Measurements from ENCODE around the gene ICAM5. TPM values are rescaled to one million over a fixed set of nuclear protein-coding genes. Genes with fewer than 3 reads are reported as not detected.

The ICAM5 gene
- polyA plus RNA-seq, 1 donor from 2014 or later, result 4.1 TPM

DNA sequence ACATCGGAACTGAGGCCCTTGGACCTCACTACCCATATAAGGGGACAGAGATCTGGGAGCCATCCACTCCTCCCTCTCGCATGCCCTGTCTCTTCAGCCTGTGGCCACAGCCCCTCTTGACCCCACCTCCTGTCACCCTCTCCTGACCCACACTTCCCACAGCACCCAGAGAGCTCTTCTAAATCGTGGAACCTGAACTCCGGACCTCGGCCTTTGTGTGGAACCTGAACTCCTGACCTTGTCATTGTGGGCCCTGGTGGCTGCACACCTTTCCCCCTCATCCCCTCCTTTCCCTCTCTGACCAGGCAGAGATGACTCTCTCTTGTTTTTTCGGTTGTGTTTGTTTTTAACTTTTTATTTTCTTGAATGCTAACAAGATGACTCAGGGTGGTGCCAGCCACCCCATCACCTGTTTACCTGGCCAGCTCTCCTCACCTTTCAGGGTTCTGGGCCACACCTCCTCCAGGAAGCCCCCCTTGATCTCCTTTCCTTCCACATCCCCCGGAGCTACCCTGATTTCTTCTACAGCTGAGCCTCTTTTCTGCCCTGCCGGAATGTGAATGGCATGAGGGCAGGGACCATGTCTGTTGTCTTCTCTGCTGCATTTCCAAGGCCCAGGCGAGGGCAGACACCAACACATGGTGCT is 32.7 kb upstream of the ICAM5 start:
- Histone ChIP-seq H3K9me3 (ENCODE audit: low read length) (no peaks in the 10 kb centered on the region), H3F3A (ENCODE audit: insufficient read depth, low read length, poor library complexity, severe bottlenecking) (no peaks in the 10 kb centered on the region), H3K4me2 (ENCODE audit: low read length) (no peak overlapping the region), H3K4me3 (ENCODE audit: low read length) (no peak overlapping the region), H3K36me3 (ENCODE audit: insufficient read depth, low read length) (no peaks in the 10 kb centered on the region), H3K27ac (ENCODE audit: low read length) (no peak overlapping the region), H4K20me1 (ENCODE audit: insufficient read depth) (no peaks in the 10 kb centered on the region), H2AFZ (ENCODE audit: low read depth, low read length) (no peak overlapping the region), H3K9ac (ENCODE audit: low read length) (no peak overlapping the region), H3K9me2 (ENCODE audit: insufficient read depth, low read length) (no peaks in the 10 kb centered on the region), H3K27me3 (ENCODE audit: insufficient read depth, low read depth, low read length) (no peaks in the 10 kb centered on the region), H3K79me2 (replicated peaks; ENCODE audit: insufficient read depth, low read length) (peaks cover 7% of the 10 kb centered on the region)
- TF ChIP-seq EZH2 (IDR thresholded peaks at IDR 0.05; ENCODE audit: borderline replicate concordance, insufficient read depth, low read length, poor library complexity, severe bottlenecking), result no peak
- no peak for TF ChIP-seq TAF1 (IDR thresholded peaks at IDR 0.05; ENCODE audit: low read depth)
- no peak for TF ChIP-seq EP300 (conservative IDR thresholded peaks at IDR 0.05; ENCODE audit: poor library complexity, severe bottlenecking)
- no peak for TF ChIP-seq MXI1 (conservative IDR thresholded peaks at IDR 0.05; ENCODE audit: poor library complexity, severe bottlenecking)
- no peak for TF ChIP-seq SMC3 (conservative IDR thresholded peaks at IDR 0.05; ENCODE audit: poor library complexity)
- no peak for TF ChIP-seq RAD21 (conservative IDR thresholded peaks at IDR 0.05)
- no peak for TF ChIP-seq POLR2AphosphoS5 (IDR thresholded peaks at IDR 0.05)
- TF ChIP-seq, protein P1, sequence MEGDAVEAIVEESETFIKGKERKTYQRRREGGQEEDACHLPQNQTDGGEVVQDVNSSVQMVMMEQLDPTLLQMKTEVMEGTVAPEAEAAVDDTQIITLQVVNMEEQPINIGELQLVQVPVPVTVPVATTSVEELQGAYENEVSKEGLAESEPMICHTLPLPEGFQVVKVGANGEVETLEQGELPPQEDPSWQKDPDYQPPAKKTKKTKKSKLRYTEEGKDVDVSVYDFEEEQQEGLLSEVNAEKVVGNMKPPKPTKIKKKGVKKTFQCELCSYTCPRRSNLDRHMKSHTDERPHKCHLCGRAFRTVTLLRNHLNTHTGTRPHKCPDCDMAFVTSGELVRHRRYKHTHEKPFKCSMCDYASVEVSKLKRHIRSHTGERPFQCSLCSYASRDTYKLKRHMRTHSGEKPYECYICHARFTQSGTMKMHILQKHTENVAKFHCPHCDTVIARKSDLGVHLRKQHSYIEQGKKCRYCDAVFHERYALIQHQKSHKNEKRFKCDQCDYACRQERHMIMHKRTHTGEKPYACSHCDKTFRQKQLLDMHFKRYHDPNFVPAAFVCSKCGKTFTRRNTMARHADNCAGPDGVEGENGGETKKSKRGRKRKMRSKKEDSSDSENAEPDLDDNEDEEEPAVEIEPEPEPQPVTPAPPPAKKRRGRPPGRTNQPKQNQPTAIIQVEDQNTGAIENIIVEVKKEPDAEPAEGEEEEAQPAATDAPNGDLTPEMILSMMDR (IDR thresholded peaks at IDR 0.05; ENCODE audit: poor library complexity, severe bottlenecking), result no peak
- TF ChIP-seq, protein P2, sequence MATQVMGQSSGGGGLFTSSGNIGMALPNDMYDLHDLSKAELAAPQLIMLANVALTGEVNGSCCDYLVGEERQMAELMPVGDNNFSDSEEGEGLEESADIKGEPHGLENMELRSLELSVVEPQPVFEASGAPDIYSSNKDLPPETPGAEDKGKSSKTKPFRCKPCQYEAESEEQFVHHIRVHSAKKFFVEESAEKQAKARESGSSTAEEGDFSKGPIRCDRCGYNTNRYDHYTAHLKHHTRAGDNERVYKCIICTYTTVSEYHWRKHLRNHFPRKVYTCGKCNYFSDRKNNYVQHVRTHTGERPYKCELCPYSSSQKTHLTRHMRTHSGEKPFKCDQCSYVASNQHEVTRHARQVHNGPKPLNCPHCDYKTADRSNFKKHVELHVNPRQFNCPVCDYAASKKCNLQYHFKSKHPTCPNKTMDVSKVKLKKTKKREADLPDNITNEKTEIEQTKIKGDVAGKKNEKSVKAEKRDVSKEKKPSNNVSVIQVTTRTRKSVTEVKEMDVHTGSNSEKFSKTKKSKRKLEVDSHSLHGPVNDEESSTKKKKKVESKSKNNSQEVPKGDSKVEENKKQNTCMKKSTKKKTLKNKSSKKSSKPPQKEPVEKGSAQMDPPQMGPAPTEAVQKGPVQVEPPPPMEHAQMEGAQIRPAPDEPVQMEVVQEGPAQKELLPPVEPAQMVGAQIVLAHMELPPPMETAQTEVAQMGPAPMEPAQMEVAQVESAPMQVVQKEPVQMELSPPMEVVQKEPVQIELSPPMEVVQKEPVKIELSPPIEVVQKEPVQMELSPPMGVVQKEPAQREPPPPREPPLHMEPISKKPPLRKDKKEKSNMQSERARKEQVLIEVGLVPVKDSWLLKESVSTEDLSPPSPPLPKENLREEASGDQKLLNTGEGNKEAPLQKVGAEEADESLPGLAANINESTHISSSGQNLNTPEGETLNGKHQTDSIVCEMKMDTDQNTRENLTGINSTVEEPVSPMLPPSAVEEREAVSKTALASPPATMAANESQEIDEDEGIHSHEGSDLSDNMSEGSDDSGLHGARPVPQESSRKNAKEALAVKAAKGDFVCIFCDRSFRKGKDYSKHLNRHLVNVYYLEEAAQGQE (IDR thresholded peaks at IDR 0.05; ENCODE audit: borderline replicate concordance), result no peak

DNA sequence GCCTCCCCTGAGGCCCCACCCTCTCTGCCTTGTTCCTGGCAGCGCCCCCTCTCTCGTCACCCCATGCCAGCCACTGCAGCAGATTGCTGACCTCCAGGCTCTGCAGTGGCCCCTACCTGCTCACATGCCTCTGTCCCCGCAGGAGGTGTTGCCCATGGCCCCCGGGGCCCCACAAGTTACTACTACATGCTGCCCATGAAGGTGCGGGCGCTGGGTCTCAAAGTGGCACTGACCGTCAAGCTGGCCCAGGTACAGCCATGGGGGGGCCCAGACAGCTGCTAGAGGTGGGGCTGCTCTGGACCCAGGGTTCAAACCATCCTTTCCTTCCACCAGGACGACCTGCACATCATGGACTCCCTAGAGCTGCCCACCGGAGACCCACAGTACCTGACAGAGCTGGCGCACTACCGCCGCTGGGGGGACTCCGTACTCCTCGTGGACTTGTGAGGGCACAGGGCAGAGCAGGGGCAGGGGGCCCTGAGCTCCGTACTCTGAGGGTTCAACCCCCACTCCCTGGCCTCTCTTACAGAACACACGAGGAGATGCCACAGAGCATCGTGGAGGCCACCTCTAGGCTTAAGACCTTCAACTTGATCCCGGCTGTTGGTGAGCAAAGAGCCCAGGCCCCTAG is 31.6 kb upstream of the ICAM5 start:
- no peak overlapping the region for H3K27ac ChIP-seq (ENCODE audit: low read length)
- H3K9me2 ChIP-seq (ENCODE audit: insufficient read depth, low read length), result no peaks in the 10 kb centered on the region
- H3K36me3 ChIP-seq (ENCODE audit: insufficient read depth, low read length), result no peaks in the 10 kb centered on the region
- H3K4me2 ChIP-seq (ENCODE audit: low read length), result no peak overlapping the region
- H3K79me2 ChIP-seq (replicated peaks; ENCODE audit: insufficient read depth, low read length), result no peaks in the 10 kb centered on the region
- H4K20me1 ChIP-seq (ENCODE audit: insufficient read depth), result no peaks in the 10 kb centered on the region
- H3F3A ChIP-seq (ENCODE audit: insufficient read depth, low read length, poor library complexity, severe bottlenecking), result no peaks in the 10 kb centered on the region
- no peak for TF ChIP-seq TAF1 (IDR thresholded peaks at IDR 0.05; ENCODE audit: low read depth)
- TF ChIP-seq POLR2AphosphoS5 (IDR thresholded peaks at IDR 0.05), result no peak
- no peak for TF ChIP-seq EP300 (conservative IDR thresholded peaks at IDR 0.05; ENCODE audit: poor library complexity, severe bottlenecking)
- TF ChIP-seq, protein P2 (IDR thresholded peaks at IDR 0.05; ENCODE audit: borderline replicate concordance), result no peak
- TF ChIP-seq, protein P1 (IDR thresholded peaks at IDR 0.05; ENCODE audit: poor library complexity, severe bottlenecking), result no peak
- TF ChIP-seq MXI1 (conservative IDR thresholded peaks at IDR 0.05; ENCODE audit: poor library complexity, severe bottlenecking), result no peak
- no peak for TF ChIP-seq SMC3 (conservative IDR thresholded peaks at IDR 0.05; ENCODE audit: poor library complexity)
- no peak for TF ChIP-seq EZH2 (IDR thresholded peaks at IDR 0.05; ENCODE audit: borderline replicate concordance, insufficient read depth, low read length, poor library complexity, severe bottlenecking)
- no peak for TF ChIP-seq RAD21 (conservative IDR thresholded peaks at IDR 0.05)
- H2AFZ ChIP-seq (ENCODE audit: low read depth, low read length), result no peak overlapping the region
- no peak overlapping the region for H3K9ac ChIP-seq (ENCODE audit: low read length)
- H3K9me3 ChIP-seq (ENCODE audit: low read length), result no peaks in the 10 kb centered on the region
- no peaks in the 10 kb centered on the region for H3K27me3 ChIP-seq (ENCODE audit: insufficient read depth, low read depth, low read length)
- no peak overlapping the region for H3K4me3 ChIP-seq (ENCODE audit: low read length)
